GM23338 (cell line): ENCODE data around the gene CWH43. TPM values are rescaled to one million over a fixed set of nuclear protein-coding genes. Genes with fewer than 3 reads are reported as not detected.
"Not testable (repeated sequence)": the region's sequence is repeated elsewhere in the genome, so short reads cannot be mapped to it uniquely, and the experiment has no call there.

ENCODE experiments used
- ATAC-seq: fragments of 200-7000 bp; cut with Tn5 transposase; 3 replicates; pipeline ENCODE4 v1.9.1; 2020
- DNase-seq: peaks from one replicate; pipeline ENCODE4 v3.0.0-alpha.2; 2015; ENCODE audit warnings: low spot score
- H2AFZ ChIP-seq: fragments of 200-600 bp; sonication (generic); 2 replicates; pipeline ENCODE4 v1.8.0; 2016; ENCODE audit warnings: antibody characterized with exemption, mild to moderate bottlenecking, moderate library complexity
- H3F3A ChIP-seq: fragments of 200-600 bp; sonication (generic); replicated peaks from 2 replicates; pipeline ENCODE4 v1.8.0; 2017; ENCODE audit warnings: antibody characterized with exemption, mixed run types, low read depth
- H3K27ac ChIP-seq: fragments of 200-600 bp; sonication (generic); 2 replicates; pipeline ENCODE4 v1.6.1; 2016; ENCODE audit warnings: low read depth
- H3K27me3 ChIP-seq: fragments of 200-600 bp; sonication (generic); 2 replicates; pipeline ENCODE4 v1.8.0; 2016; ENCODE audit warnings: mild to moderate bottlenecking, mixed run types, moderate library complexity; ENCODE audit not compliant: insufficient read depth
- H3K36me3 ChIP-seq: fragments of 200-600 bp; sonication (generic); 2 replicates; pipeline ENCODE4 v1.8.0; 2016; ENCODE audit warnings: mild to moderate bottlenecking; ENCODE audit not compliant: insufficient read depth
- H3K4me1 ChIP-seq: fragments of 200-600 bp; sonication (generic); 2 replicates; pipeline ENCODE4 v1.8.0; 2016; ENCODE audit warnings: mild to moderate bottlenecking, moderate library complexity; ENCODE audit not compliant: insufficient read depth
- H3K4me2 ChIP-seq: fragments of 200-600 bp; sonication (generic); 2 replicates; pipeline ENCODE4 v1.7.1; 2017; ENCODE audit warnings: mixed run types
- H3K4me3 ChIP-seq: fragments of 200-600 bp; sonication (generic); 2 replicates; pipeline ENCODE4 v1.6.1; 2016; ENCODE audit warnings: mixed run types
- H3K79me2 ChIP-seq: fragments of 200-600 bp; sonication (generic); replicated peaks from 2 replicates; pipeline ENCODE4 v1.8.0; 2017; ENCODE audit warnings: mild to moderate bottlenecking; ENCODE audit not compliant: insufficient read depth
- H3K9me2 ChIP-seq: fragments of 200-600 bp; sonication (generic); 2 replicates; pipeline ENCODE4 v1.8.0; 2017; ENCODE audit not compliant: insufficient read depth
- H4K20me1 ChIP-seq: fragments of 200-600 bp; sonication (generic); replicated peaks from 2 replicates; pipeline ENCODE4 v1.8.0; 2017; ENCODE audit warnings: mild to moderate bottlenecking; ENCODE audit not compliant: insufficient read depth
- H3K27ac Mint-ChIP-seq: 2 replicates; pipeline ENCODE4 v1.8.0; 2020; ENCODE audit warnings: inconsistent platforms, mild to moderate bottlenecking, moderate library complexity, mixed read lengths
- H3K27me3 Mint-ChIP-seq: 3 replicates; pipeline ENCODE4 v1.8.0; 2022; ENCODE audit warnings: low read depth, mild to moderate bottlenecking, moderate library complexity, mixed read lengths, inconsistent platforms; ENCODE audit not compliant: insufficient read depth, poor library complexity
- H3K36me3 Mint-ChIP-seq: 3 replicates; pipeline ENCODE4 v1.8.0; 2021; ENCODE audit warnings: low read depth, mild to moderate bottlenecking, inconsistent platforms, moderate library complexity, mixed read lengths
- H3K4me1 Mint-ChIP-seq: 3 replicates; pipeline ENCODE4 v1.8.0; 2020; ENCODE audit warnings: mild to moderate bottlenecking, inconsistent platforms, mixed read lengths
- H3K4me3 Mint-ChIP-seq: 3 replicates; pipeline ENCODE4 v1.8.0; 2021; ENCODE audit warnings: moderate library complexity, mild to moderate bottlenecking, inconsistent platforms, mixed read lengths
- H3K9me3 Mint-ChIP-seq: 3 replicates; pipeline ENCODE4 v1.8.0; 2020; ENCODE audit warnings: moderate library complexity, mild to moderate bottlenecking, inconsistent platforms, mixed read lengths
- polyA plus RNA-seq: library from polyadenylated mRNA; unstranded; fragments of >200 nt; fragmentation: Nextera tagmentation; extraction: Ambion mirVana; gene quantifications from 2 replicates; pipeline ENCODE4 v1.2.1, GENCODE V29; 2016
- total RNA-seq: library from RNA; depleted of rRNA; stranded (reverse); fragments of >200 nt; shearing (Covaris generic); gene quantifications from 2 replicates; pipeline ENCODE4 v1.2.3, GENCODE V29; 2014

Gene CWH43
- total and polyA plus RNA-seq, 2 experiments from 2014 or later, result not detected

DNA sequence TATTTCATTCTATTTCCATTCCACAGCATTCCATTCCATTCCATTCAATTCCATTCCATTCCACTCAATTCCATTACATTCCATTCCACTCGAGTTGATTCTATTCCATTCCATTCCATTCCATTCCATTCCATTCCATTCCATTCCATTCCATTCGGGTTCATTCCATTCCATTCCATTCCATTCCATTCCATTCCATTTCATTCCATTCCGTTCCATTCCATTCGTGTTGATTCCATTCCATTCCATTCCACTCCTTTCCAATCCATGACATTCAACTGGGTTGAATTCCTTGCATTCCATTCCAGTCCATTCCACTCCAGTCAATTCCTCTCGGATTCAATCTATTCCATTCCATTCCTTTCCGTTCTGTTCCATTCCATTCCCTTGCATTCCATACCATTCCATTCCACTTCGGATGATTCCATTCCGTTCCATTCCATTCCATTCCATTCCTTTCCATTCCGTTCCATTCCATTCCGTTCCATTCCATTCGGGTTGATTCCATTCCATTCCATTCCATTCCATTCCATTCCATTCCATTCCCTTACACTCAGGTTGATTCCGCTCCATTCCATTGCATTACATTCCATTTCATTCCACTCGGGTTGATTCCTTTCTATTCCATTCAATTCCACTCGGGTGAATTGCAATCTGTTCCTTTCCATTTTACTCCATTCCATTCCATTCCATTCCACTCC is 117.5 kb downstream of the CWH43 start:
- DNase-seq, H3K4me1 Mint-ChIP-seq, H3K27ac ChIP-seq, H3K36me3 ChIP-seq, H3K27ac Mint-ChIP-seq, H3K79me2 ChIP-seq, H4K20me1 ChIP-seq, H2AFZ ChIP-seq, H3K4me2 ChIP-seq, H3K4me3 Mint-ChIP-seq, H3K4me1 ChIP-seq, H3K9me2 ChIP-seq, H3K27me3 ChIP-seq: not testable (repeated sequence)
- H3K36me3 Mint-ChIP-seq, result peaks cover 85% of the 10 kb centered on the region
- H3K27me3 Mint-ChIP-seq, result peaks cover 75% of the 10 kb centered on the region
- Histone ChIP-seq H3K4me3 (peak overlapping the region; percentile 32; the same call in 1 of the 2 replicates), H3F3A (peaks cover 40% of the 10 kb centered on the region)
- ATAC-seq, result 0 out of 3 replicates have a peak, but pooled peaks have one; percentile 20
- H3K9me3 Mint-ChIP-seq, result peaks cover 95% of the 10 kb centered on the region

DNA sequence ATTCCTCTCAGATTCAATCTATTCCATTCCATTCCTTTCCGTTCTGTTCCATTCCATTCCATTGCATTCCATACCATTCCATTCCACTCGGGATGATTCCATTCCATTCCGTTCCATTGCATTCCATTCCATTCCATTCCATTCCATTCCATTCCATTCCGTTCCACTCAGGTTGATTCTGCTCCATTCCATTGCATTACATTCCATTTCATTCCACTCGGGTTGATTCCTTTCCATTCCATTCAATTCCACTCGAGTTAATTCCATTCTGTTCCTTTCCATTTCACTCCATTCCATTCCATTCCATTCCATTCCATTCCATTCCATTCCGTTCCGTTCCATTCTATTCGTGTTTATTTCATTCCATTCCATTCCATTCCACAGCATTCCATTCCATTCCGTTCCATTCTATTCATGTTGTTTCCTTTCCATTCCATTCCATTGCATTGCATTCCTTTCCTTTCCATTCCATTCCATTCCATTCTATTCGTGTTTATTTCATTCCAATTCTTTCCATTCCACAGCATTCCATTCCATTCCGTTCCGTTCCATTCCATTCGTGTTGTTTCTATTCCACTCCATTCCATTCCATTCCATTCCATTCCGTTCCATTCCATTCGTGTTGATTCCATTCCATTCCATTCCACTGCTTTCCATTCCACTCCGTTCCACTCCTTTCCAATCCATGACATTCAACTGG is 118.3 kb downstream of the CWH43 start:
- H4K20me1 ChIP-seq, H3K27me3 ChIP-seq, H3K9me2 ChIP-seq, H3K4me2 ChIP-seq, ATAC-seq, H3K4me1 ChIP-seq, H2AFZ ChIP-seq, DNase-seq, H3K27ac Mint-ChIP-seq, H3K4me1 Mint-ChIP-seq, H3K36me3 ChIP-seq, H3K4me3 Mint-ChIP-seq, H3K27ac ChIP-seq, H3K79me2 ChIP-seq: not testable (repeated sequence)
- peaks cover 91% of the 10 kb centered on the region for H3K9me3 Mint-ChIP-seq
- H3K27me3 Mint-ChIP-seq, result peaks cover 70% of the 10 kb centered on the region
- peaks cover 42% of the 10 kb centered on the region for H3F3A ChIP-seq
- peak overlapping the region; percentile 32; the same call in 1 of the 2 replicates for H3K4me3 ChIP-seq
- H3K36me3 Mint-ChIP-seq, result peaks cover 81% of the 10 kb centered on the region

DNA sequence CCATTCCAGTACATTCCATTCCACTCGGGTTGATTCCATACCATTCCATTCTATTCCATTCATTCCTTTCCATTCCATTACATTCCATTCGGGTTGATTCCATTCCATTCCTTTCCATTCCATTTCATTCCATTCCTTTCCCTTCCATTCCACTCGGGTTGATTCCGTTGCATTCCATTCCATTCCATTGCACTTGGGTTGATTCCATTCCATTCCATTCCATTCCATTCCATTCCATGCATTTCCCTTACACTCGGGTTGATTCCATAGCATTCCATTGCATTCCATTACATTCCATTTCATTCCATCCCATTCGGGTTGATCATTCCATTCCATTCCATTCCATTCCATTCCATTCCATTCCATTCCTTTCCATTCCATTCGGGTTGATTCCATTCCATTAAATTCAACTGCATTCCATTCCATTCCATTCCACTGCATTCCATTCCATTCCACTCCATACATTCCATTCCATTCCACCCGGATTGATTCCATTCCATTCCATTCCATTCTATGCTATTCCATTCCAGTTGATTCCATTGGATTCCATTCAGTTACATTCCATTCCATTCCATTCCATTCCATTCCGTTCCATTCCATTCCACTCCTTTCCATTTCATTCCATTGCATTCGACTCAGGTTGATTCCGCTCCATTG is 119.3 kb downstream of the CWH43 start:
- not testable (repeated sequence) for ATAC-seq, H3K36me3 ChIP-seq, H4K20me1 ChIP-seq, H3K27ac ChIP-seq, H3K79me2 ChIP-seq, H3K4me3 Mint-ChIP-seq, H3K27ac Mint-ChIP-seq, H3K4me1 Mint-ChIP-seq, H3K4me1 ChIP-seq, H2AFZ ChIP-seq, H3K4me2 ChIP-seq, H3K27me3 ChIP-seq, H3K9me2 ChIP-seq, DNase-seq
- Mint-ChIP-seq H3K27me3 (peaks cover 70% of the 10 kb centered on the region), H3K9me3 (peaks cover 91% of the 10 kb centered on the region), H3K36me3 (peaks cover 81% of the 10 kb centered on the region)
- Histone ChIP-seq H3F3A (peaks cover 47% of the 10 kb centered on the region), H3K4me3 (peak overlapping the region; percentile 26; the same call in 1 of the 2 replicates)

DNA sequence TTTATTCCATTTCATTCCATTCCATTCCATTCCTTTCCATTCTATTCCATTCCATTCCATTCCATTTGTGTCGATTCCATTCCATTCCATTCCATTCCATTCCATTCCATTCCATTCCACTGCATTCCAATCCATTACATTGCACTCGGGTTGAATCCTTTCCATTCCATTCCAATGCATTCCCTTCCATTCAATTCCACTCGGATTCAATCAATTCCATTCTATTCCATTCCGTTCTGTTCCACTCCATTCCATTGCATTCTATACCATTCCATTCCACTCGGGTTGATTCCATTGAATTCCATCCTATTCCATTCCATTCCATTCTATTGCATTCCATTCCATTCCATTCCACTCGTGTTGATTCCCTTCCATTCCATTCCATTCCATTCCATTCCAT is 121.2 kb downstream of the CWH43 start:
- H3K36me3 ChIP-seq, H3K27ac Mint-ChIP-seq, H3K4me3 Mint-ChIP-seq, H3K4me2 ChIP-seq, H4K20me1 ChIP-seq, H3K79me2 ChIP-seq, H3K9me2 ChIP-seq, H3K4me1 Mint-ChIP-seq, H2AFZ ChIP-seq, ATAC-seq, H3K27ac ChIP-seq, H3K4me1 ChIP-seq, H3K27me3 ChIP-seq: not testable (repeated sequence)
- DNase-seq, result peak; percentile 49
- Mint-ChIP-seq H3K9me3 (peaks cover 96% of the 10 kb centered on the region), H3K36me3 (peaks cover 92% of the 10 kb centered on the region), H3K27me3 (peaks cover 74% of the 10 kb centered on the region)
- H3K4me3 ChIP-seq, result peak overlapping the region; percentile 21; the same call in 1 of the 2 replicates
- peaks cover 47% of the 10 kb centered on the region for H3F3A ChIP-seq

DNA sequence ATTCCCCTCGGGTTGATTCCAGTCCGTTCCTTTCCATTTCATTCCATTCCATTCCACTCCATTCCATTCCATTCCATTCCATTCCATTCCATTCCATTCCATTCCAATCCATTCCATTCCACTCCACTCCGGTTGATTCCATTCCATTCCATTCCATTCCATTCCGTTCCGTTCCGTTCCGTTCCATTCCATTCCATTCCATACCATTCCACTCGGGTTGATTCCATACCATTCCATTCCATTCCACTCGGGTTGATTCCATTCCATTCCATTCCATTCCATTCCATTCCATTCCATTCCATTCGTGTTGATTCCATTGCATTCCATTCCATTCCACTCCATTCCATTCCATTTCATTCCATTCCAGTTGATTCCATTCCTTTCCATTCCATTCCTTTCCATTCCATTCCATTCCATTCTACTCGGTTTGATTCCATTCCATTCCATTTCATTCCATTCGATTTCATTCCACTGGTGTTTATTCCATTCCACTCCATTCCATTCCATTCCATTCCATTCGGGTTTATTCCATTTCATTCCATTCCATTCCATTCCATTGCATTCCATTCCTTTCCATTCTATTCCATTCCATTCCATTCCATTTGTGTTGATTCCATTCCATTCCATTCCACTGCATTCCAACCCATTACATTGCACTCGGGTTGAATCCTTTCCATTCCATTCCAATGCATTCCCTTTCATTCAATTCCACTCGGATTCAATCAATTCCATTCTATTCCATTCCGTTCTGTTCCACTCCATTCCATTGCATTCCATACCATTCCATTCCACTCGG is 122.3 kb downstream of the CWH43 start:
- H2AFZ ChIP-seq, H3K9me2 ChIP-seq, H4K20me1 ChIP-seq, H3K4me3 Mint-ChIP-seq, H3K27me3 ChIP-seq, H3K36me3 ChIP-seq, H3K27ac Mint-ChIP-seq, H3K4me1 Mint-ChIP-seq, H3K79me2 ChIP-seq, DNase-seq, H3K27ac ChIP-seq, H3K4me2 ChIP-seq, H3K4me1 ChIP-seq: not testable (repeated sequence)
- Histone ChIP-seq H3F3A (peaks cover 39% of the 10 kb centered on the region), H3K4me3 (peak overlapping the region; percentile 11; the same call in 1 of the 2 replicates)
- H3K36me3 Mint-ChIP-seq, result peaks cover 92% of the 10 kb centered on the region
- ATAC-seq, result peak; percentile 68
- peaks cover 69% of the 10 kb centered on the region for H3K27me3 Mint-ChIP-seq
- peaks cover 96% of the 10 kb centered on the region for H3K9me3 Mint-ChIP-seq
